Mammary epithelial cell (primary cell): Measurements from ENCODE around the gene PGM1.

Source experiments
- EZH2 ChIP-seq: IDR thresholded peaks from 2 replicates; pipeline ENCODE4 v1.6.1; 2012; ENCODE audit warnings: low read length, inconsistent platforms, borderline replicate concordance
- TF ChIP-seq, protein P1 (sequence below), 2 donors: IDR thresholded peaks in 1 of 2; conservative IDR thresholded peaks in 1 of 2; 2 replicates each; pipeline ENCODE4 v1.5.1; 2011 to 2012; ENCODE audit warnings: inconsistent platforms in 2 of 2, low read length in 2 of 2, mild to moderate bottlenecking in 2 of 2, control low read depth in 1 of 2, low read depth in 1 of 2; ENCODE audit not compliant: insufficient read depth in 1 of 2; ENCODE audit errors: extremely low read depth in 1 of 2

DNA sequence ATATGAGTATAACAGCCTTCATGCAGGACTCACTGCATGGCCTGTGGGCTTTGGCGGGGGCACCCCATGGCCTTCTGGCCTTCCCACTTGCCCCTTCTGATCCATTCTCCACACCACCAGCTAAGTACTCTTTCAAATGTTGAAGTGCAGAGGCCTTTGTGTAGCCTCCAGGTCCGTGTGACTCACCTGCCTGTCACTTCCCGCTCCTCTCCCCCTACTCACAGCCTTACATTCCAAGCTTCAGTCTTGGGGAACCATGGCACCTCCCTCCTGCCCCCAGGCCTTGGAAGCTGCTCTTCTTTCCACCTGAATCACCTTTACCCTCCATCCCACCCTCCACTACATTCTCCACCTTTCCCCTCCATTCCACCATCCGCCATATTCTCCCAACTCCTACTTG is 69.6 kb downstream of the PGM1 start:
- TF ChIP-seq EZH2: no peak
- TF ChIP-seq, protein P1, sequence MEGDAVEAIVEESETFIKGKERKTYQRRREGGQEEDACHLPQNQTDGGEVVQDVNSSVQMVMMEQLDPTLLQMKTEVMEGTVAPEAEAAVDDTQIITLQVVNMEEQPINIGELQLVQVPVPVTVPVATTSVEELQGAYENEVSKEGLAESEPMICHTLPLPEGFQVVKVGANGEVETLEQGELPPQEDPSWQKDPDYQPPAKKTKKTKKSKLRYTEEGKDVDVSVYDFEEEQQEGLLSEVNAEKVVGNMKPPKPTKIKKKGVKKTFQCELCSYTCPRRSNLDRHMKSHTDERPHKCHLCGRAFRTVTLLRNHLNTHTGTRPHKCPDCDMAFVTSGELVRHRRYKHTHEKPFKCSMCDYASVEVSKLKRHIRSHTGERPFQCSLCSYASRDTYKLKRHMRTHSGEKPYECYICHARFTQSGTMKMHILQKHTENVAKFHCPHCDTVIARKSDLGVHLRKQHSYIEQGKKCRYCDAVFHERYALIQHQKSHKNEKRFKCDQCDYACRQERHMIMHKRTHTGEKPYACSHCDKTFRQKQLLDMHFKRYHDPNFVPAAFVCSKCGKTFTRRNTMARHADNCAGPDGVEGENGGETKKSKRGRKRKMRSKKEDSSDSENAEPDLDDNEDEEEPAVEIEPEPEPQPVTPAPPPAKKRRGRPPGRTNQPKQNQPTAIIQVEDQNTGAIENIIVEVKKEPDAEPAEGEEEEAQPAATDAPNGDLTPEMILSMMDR (conservative IDR thresholded peaks at IDR 0.05 in 1 of 2, IDR thresholded peaks at IDR 0.05 in 1 of 2; ENCODE audit: extremely low read depth in 1 of 2, insufficient read depth in 1 of 2, low read depth in 1 of 2, low read length in 2 of 2): no peak
